Suppressor macrophage treated with lipopolysaccharide for 4 hours (primary cell): ENCODE data around the gene FOXD4.
"Not testable (repeated sequence)": the region's sequence is repeated elsewhere in the genome, so short reads cannot be mapped to it uniquely, and the experiment has no call there.

Experiments
- DNase-seq: peaks from one replicate; pipeline ENCODE4 v3.0.0-alpha.2; 2020

The FOXD4 gene

GRCh38 chr9:117995-118467 is at the start of gene FOXD4:
FOXD4 (minus strand) TSS chr9:118417; CDS start chr9:118119, 298 bp downstream.
- DNase-seq = not testable (repeated sequence)

- peak; percentile 49 for DNase-seq
These were observed 41.7 kb upstream of the FOXD4 start for GRCh38 chr9:159871-160270.

GRCh38 chr9:151173-151572 is 33.0 kb upstream of the FOXD4 start:
- not testable (repeated sequence) for DNase-seq

- DNase-seq = not testable (repeated sequence)
These were observed 21.7 kb upstream of the FOXD4 start for GRCh38 chr9:139880-140279.

GRCh38 chr9:117144-117994 is 848 bp downstream of the FOXD4 start:
- peak; percentile 16 for DNase-seq

GRCh38 chr9:116239-117077 is 1.8 kb downstream of the FOXD4 start:
- not testable (repeated sequence) for DNase-seq

- DNase-seq = not testable (repeated sequence)
These were observed 3.1 kb downstream of the FOXD4 start for GRCh38 chr9:115118-115451.

GRCh38 chr9:114267-115117 is 3.7 kb downstream of the FOXD4 start:
- DNase-seq = peak; percentile 92

- DNase-seq = peak; percentile 88
These were observed 4.5 kb downstream of the FOXD4 start for GRCh38 chr9:113468-114266.

- peak; percentile 15 for DNase-seq
These were observed 5.4 kb downstream of the FOXD4 start for GRCh38 chr9:112589-113467.

GRCh38 chr9:110672-111071 is 7.5 kb downstream of the FOXD4 start:
- DNase-seq = not testable (repeated sequence)

- DNase-seq = not testable (repeated sequence)
These were observed 8.7 kb downstream of the FOXD4 start for GRCh38 chr9:109540-109939.

GRCh38 chr9:108742-109495 is 9.3 kb downstream of the FOXD4 start:
- not testable (repeated sequence) for DNase-seq

- DNase-seq = not testable (repeated sequence)
These were observed 12.2 kb downstream of the FOXD4 start for GRCh38 chr9:105991-106390.

GRCh38 chr9:100430-100829 is 17.8 kb downstream of the FOXD4 start:
- DNase-seq = not testable (repeated sequence)

- DNase-seq = not testable (repeated sequence)
These were observed 18.4 kb downstream of the FOXD4 start for GRCh38 chr9:99867-100266.

- not testable (repeated sequence) for DNase-seq
These were observed 19.4 kb downstream of the FOXD4 start for GRCh38 chr9:98775-99174.

GRCh38 chr9:94992-95391 is 23.2 kb downstream of the FOXD4 start:
- not testable (repeated sequence) for DNase-seq

GRCh38 chr9:94323-94722 is 23.9 kb downstream of the FOXD4 start:
- DNase-seq = not testable (repeated sequence)

GRCh38 chr9:93909-94308 is 24.3 kb downstream of the FOXD4 start:
- not testable (repeated sequence) for DNase-seq
